Stimulated activated CD4-positive, alpha-beta T cell treated with anti-CD3 and anti-CD28 coated beads, Interleukin-1b, Interleukin-23, amount 100 ng/mL, for 24 hours (primary cell): Measurements from ENCODE around the gene PGBD4.

Source experiments
- DNase-seq, 4 experiments: peaks; one replicate each; pipeline ENCODE4 v3.0.0-alpha.2; 2020; ENCODE audit warnings: low read depth in 4 of 4, low spot score in 1 of 4

PGBD4 gene

GRCh38 chr15:34101366-34102174, at the start of gene PGBD4, which contains the start of gene EMC7:
TSS of gene PGBD4 (plus strand) at chr15:34102083. CDS start at chr15:34102532, 449 bp downstream.
TSS of gene EMC7 (minus strand) at chr15:34101862. CDS start at chr15:34101839, 23 bp downstream.
- peak; percentile 97 to 100 (median 98) for DNase-seq

DNA sequence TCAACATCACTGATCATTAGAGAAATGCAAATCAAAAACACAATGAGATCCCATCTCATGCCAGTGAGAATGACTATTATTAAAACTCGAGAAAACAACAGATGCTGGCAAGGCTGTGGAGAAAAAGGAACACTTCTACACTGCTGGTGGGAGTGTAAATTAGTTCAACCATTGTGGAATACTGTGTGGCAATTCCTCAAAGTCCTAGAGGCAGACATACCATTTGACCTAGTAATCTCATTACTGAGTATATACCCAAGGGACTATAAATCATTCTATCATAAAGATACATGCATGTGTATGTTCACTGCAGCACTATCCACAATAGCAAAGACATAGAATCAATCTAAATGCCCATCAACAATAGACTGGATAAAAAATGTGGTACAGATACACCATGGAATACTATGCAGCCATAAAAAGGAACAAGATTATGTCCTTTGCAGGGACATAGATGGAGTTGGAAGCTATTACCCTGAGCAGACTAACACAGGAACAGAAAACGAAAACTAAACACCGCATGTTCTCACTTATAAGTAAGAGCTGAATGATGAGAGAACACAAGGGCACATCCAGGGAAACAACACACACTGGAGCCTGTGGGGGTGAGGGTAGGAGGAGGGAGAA, 47.7 kb upstream of the PGBD4 start:
- DNase-seq, result no peak

- DNase-seq, result no peak
Measured at GRCh38 chr15:34055868-34056595, 45.9 kb upstream of the PGBD4 start.

DNA sequence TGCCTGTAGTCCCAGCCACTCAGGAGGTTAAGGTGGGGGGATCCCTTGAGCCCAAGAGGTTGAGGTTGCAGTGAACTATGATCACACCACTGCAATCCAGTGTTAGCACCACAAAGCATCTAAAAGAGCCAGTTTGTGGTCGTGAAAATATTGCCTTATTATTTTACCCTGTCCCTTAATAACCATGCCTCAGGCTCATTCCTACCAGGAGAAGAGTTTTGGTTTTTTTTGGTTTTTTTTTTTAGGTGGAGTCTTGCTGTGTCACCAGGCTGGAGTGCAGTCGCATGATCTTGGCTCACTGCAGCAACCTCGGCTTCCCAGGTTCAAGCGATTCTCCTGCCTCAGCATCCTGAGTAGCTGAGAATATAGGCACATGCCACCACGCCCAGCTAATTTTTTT, 45.0 kb upstream of the PGBD4 start:
- DNase-seq, result no peak

DNA sequence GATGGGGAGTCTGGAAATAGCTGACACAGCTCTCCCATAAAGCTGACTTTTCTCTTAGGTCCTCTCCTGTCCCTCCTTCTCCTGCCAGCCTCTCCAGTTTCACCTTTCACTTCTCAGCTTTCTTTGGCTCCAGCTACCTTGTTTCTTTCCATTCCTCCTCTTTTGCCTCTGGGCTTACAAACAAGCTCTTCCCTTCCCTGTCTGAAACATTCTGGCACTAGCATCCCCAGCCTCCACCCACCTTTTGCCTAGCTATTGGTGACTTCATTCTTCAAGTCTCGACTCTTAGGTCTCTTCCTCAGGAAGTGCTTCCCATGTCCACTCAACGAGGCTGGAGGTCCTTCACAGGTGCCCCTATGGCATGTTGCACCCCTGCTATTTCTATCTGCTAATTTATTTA, 42.4 kb upstream of the PGBD4 start:
- DNase-seq, result no peak

GRCh38 chr15:34059946-34060345, 41.9 kb upstream of the PGBD4 start:
- DNase-seq, result no peak

DNA sequence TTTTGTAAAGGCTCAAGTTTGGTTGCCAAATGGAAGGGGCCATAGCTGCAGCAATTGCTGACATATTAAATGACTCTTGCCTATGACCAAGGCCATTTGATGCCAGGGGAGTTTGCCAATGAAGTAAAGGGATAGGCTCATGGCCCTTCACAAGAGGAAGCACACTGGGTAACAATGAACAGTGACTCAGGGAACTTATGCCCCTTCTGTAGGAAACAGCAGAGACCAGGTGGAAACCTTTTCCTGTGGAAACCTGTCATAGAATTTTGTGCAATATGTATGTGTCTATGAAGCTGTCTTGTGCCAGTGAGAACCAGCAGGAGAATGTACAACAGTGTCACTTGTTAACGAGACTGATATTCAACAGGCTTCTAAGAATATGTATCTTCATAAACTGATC, 37.4 kb upstream of the PGBD4 start:
- DNase-seq, result no peak

- DNase-seq, result no peak
Measured at GRCh38 chr15:34065261-34065660, 36.6 kb upstream of the PGBD4 start.

DNA sequence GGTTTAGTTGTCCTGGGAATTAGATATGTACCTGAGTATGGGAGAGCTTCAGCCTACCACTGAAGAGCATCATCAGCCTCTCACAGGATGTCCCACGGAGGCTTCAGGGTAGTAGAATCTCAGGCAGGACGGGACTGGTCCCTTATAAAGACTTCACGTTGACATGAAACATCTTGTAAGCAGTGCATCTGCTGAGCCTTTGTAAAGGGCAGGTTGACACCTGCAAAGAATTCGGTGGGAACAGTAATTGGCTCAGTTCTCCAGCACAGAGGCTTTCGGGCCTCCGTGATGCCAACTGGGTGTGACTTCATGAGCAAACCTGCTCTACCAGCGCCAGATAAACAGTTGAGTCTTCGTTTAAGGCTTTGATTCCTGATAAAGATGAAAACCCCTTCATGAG, 35.9 kb upstream of the PGBD4 start:
- no peak for DNase-seq

- DNase-seq, result no peak
Measured at GRCh38 chr15:34070003-34070402, 31.9 kb upstream of the PGBD4 start.

- no peak for DNase-seq
Measured at GRCh38 chr15:34076785-34077184, 25.1 kb upstream of the PGBD4 start.

- no peak for DNase-seq
Measured at GRCh38 chr15:34078900-34079299, 23.0 kb upstream of the PGBD4 start.

GRCh38 chr15:34079904-34080303, 22.0 kb upstream of the PGBD4 start:
- no peak for DNase-seq

- DNase-seq, result no peak
Measured at GRCh38 chr15:34084086-34084485, 17.8 kb upstream of the PGBD4 start.

- DNase-seq, result no peak
Measured at GRCh38 chr15:34085746-34086145, 16.1 kb upstream of the PGBD4 start.

DNA sequence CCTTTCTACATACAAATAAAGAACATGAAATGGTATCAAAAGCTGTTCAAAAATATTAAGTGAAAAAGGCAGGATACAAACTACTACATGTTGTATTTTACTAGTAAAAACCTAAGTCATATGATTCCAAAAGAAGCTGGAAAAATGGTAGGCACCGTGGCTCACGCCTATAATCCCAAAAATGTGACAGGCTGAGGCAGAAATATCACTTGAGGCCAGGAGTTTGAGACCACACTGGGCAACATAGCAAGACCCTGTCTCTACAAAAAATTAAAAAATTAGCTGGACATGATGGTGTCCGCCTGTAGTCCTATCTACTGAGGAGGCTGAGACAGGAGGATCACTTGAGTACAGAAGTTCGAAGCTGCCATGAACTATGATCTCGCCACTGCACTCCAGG, 2.0 kb upstream of the PGBD4 start:
- DNase-seq, result no peak

DNA sequence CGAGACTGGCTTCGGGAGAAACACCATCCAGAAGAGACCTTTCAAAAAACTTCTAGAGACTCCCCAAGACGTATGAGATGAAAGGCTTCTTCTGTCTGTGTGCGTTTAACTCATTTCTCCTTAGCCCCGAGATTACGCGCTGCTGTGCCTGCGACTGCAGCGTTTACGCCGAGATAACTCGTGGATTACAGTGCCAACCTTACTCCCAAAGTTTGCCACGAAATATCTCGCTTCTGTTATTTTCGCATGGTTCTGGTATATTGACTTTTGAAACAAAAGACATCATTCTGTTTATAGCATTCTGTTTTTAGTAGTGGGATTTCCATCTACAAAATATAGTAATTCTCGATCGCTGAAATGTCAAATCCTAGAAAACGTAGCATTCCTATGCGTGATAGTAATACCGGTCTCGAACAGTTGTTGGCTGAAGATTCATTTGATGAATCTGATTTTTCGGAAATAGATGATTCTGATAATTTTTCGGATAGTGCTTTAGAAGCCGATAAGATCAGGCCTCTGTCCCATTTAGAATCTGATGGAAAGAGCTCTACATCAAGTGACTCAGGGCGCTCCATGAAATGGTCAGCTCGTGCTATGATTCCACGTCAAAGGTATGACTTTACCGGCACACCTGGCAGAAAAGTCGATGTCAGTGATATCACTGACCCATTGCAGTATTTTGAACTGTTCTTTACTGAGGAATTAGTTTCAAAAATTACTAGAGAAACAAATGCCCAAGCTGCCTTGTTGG, 467 bp downstream of the PGBD4 start:
- DNase-seq, result no peak

GRCh38 chr15:34106423-34106822, 4.5 kb downstream of the PGBD4 start:
- DNase-seq, result no peak

DNA sequence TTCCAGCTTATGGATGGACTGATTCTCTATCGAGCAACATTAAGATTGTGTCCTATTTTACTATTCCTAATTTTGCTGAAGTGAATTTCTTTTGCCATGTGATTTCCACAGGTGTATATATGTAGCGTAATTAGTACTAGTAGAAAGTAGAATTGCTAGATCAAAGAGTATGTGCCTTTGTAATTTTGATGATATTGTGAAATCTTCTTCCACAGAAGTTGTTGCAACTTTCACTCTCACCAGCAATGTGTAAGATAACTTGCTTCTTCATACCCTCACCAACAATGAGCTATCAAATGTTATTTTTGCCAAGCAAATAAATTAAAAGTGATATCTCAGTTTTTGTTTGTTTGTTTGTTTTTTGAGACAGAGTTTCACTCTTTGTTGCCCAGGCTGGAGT, 5.4 kb downstream of the PGBD4 start:
- DNase-seq, result no peak

- DNase-seq, result no peak
Measured at GRCh38 chr15:34109797-34110663, 8.1 kb downstream of the PGBD4 start.
